SU-DHL-6 (cell line): ENCODE results near the gene HIPK2.

ENCODE experiments used
- CTCF ChIP-seq: fragments of 200-600 bp; sonication (generic); IDR thresholded peaks from one replicate; pipeline ENCODE4 v1.5.1; 2017; ENCODE audit warnings: antibody characterized with exemption, mild to moderate bottlenecking, low read length, moderate library complexity; ENCODE audit not compliant: insufficient read depth, poor library complexity, severe bottlenecking
- EZH2phosphoT487 ChIP-seq: fragments of 200-600 bp; sonication (generic), shearing (Covaris generic); conservative IDR thresholded peaks from 2 replicates; pipeline ENCODE4 v1.6.1; 2018; ENCODE audit warnings: mild to moderate bottlenecking, antibody characterized with exemption, low read length, moderate library complexity, mixed read lengths

GRCh38 chr7:139566736-139567646, 210.8 kb downstream of the HIPK2 start:
- TF ChIP-seq CTCF: no peak
- no peak for TF ChIP-seq EZH2phosphoT487
